Neural progenitor cell (in vitro differentiated cells): ENCODE data around the gene BARX1. TPM values are rescaled to one million over a fixed set of nuclear protein-coding genes. Genes with fewer than 3 reads are reported as not detected.
"Not testable (repeated sequence)": the region's sequence is repeated elsewhere in the genome, so short reads cannot be mapped to it uniquely, and the experiment has no call there.

Experiments used
- DNase-seq: peaks from one replicate; pipeline ENCODE4 v3.0.0-alpha.2; 2016; ENCODE audit warnings: low spot score
- H2AFZ ChIP-seq: fragments of 200-600 bp; sonication (generic); replicated peaks from 2 replicates; pipeline ENCODE4 v1.6.1; 2016; ENCODE audit warnings: antibody characterized with exemption
- H3F3A ChIP-seq: fragments of 200-600 bp; sonication (generic); 2 replicates; pipeline ENCODE4 v1.6.1; 2016; ENCODE audit warnings: antibody characterized with exemption, low read depth
- H3K27ac ChIP-seq: fragments of 200-600 bp; sonication (generic); 2 replicates; pipeline ENCODE4 v1.5.1; 2016; ENCODE audit warnings: mild to moderate bottlenecking
- H3K27me3 ChIP-seq: fragments of 200-600 bp; sonication (generic); 2 replicates; pipeline ENCODE4 v1.6.1; 2016; ENCODE audit warnings: mild to moderate bottlenecking, moderate library complexity
- H3K36me3 ChIP-seq: fragments of 200-600 bp; sonication (generic); 2 replicates; pipeline ENCODE4 v1.5.1; 2016
- H3K4me1 ChIP-seq: fragments of 200-600 bp; sonication (generic); 2 replicates; pipeline ENCODE4 v1.6.1; 2016; ENCODE audit warnings: mixed run types
- H3K4me2 ChIP-seq: fragments of 200-600 bp; sonication (generic); 2 replicates; pipeline ENCODE4 v1.6.1; 2016
- H3K4me3 ChIP-seq: fragments of 200-600 bp; sonication (generic); 2 replicates; pipeline ENCODE4 v1.5.1; 2016
- H3K79me2 ChIP-seq: fragments of 200-600 bp; sonication (generic); 2 replicates; pipeline ENCODE4 v1.6.1; 2016; ENCODE audit warnings: low read depth
- H3K9ac ChIP-seq: fragments of 200-600 bp; sonication (generic); 2 replicates; pipeline ENCODE4 v1.6.1; 2016
- H3K9me3 ChIP-seq: fragments of 200-600 bp; sonication (generic); 2 replicates; pipeline ENCODE4 v1.5.1; 2016; ENCODE audit warnings: low read depth
- H4K20me1 ChIP-seq: fragments of 200-600 bp; sonication (generic); 2 replicates; pipeline ENCODE4 v1.6.1; 2016; ENCODE audit warnings: low read depth
- H3K27ac Mint-ChIP-seq: 3 replicates; pipeline ENCODE4 v1.8.0; 2021; ENCODE audit warnings: mixed read lengths
- H3K27me3 Mint-ChIP-seq: 2 replicates; pipeline ENCODE4 v1.8.0; 2022; ENCODE audit warnings: low read depth, mild to moderate bottlenecking, inconsistent platforms, moderate library complexity, mixed read lengths; ENCODE audit not compliant: insufficient read depth
- H3K36me3 Mint-ChIP-seq: 3 replicates; pipeline ENCODE4 v1.8.0; 2021; ENCODE audit warnings: mixed read lengths
- H3K4me1 Mint-ChIP-seq: 3 replicates; pipeline ENCODE4 v1.8.0; 2021; ENCODE audit warnings: mixed read lengths
- H3K4me3 Mint-ChIP-seq: 3 replicates; pipeline ENCODE4 v1.8.0; 2021; ENCODE audit warnings: mild to moderate bottlenecking, moderate library complexity, mixed read lengths
- H3K9me3 Mint-ChIP-seq: 3 replicates; pipeline ENCODE4 v1.8.0; 2020; ENCODE audit warnings: mixed read lengths
- EZH2 ChIP-seq: fragments of 200-600 bp; sonication (generic); IDR thresholded peaks from 2 replicates; pipeline ENCODE4 v1.6.1; 2017; ENCODE audit warnings: antibody characterized with exemption, mild to moderate bottlenecking, moderate library complexity
- EZH2phosphoT487 ChIP-seq: fragments of 200-600 bp; sonication (generic); IDR thresholded peaks from 2 replicates; pipeline ENCODE4 v1.6.1; 2017; ENCODE audit warnings: antibody characterized with exemption
- total RNA-seq: library from RNA; depleted of rRNA; stranded (reverse); fragments of >200 nt; gene quantifications from 2 replicates; pipeline ENCODE4 v1.2.3, GENCODE V29; 2015; ENCODE audit warnings: low replicate concordance
- TF ChIP-seq, protein P1 (sequence below): fragments of 200-600 bp; sonication (generic); IDR thresholded peaks from 2 replicates; pipeline ENCODE4 v1.5.1; 2017; ENCODE audit warnings: antibody characterized with exemption, mild to moderate bottlenecking

The BARX1 gene
- total RNA-seq, 1 donor from 2014 or later, result 0.17 TPM

DNA sequence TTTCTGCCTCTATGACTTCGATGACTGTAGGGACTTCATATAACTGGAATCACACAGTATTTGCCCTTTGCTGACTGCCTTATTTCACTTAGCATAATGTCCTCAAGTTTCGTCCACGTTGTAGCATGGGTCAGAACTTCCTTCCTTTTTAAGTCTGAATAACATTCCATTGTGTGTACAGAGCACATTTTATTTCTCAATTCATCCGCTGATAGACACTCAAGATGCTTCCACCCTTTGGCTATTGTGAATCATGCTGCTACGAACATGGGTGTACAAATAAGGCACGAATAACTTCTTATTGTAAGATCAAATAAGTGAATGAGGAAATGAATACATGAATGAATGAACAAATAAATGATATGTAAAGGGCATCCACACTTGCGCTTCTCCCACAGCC lies 13.0 kb downstream of the BARX1 start:
- H3K4me1 ChIP-seq, result peaks cover 17% of the 10 kb centered on the region
- Mint-ChIP-seq H3K36me3 (no peaks in the 10 kb centered on the region), H3K9me3 (peaks cover 6% of the 10 kb centered on the region), H3K27ac (no peak overlapping the region), H3K27me3 (peaks cover 68% of the 10 kb centered on the region), H3K4me3 (no peak overlapping the region), H3K4me1 (peaks cover 18% of the 10 kb centered on the region)
- H3K27ac ChIP-seq, result no peak overlapping the region
- no peak overlapping the region for H2AFZ ChIP-seq
- H3K36me3 ChIP-seq, result no peaks in the 10 kb centered on the region
- H3K9me3 ChIP-seq, result no peaks in the 10 kb centered on the region
- DNase-seq, result no peak
- H3F3A ChIP-seq, result peaks cover 3% of the 10 kb centered on the region
- H3K79me2 ChIP-seq, result no peaks in the 10 kb centered on the region
- H4K20me1 ChIP-seq, result peaks cover 35% of the 10 kb centered on the region
- TF ChIP-seq EZH2 (no peak), EZH2phosphoT487 (no peak)
- TF ChIP-seq, protein P1, sequence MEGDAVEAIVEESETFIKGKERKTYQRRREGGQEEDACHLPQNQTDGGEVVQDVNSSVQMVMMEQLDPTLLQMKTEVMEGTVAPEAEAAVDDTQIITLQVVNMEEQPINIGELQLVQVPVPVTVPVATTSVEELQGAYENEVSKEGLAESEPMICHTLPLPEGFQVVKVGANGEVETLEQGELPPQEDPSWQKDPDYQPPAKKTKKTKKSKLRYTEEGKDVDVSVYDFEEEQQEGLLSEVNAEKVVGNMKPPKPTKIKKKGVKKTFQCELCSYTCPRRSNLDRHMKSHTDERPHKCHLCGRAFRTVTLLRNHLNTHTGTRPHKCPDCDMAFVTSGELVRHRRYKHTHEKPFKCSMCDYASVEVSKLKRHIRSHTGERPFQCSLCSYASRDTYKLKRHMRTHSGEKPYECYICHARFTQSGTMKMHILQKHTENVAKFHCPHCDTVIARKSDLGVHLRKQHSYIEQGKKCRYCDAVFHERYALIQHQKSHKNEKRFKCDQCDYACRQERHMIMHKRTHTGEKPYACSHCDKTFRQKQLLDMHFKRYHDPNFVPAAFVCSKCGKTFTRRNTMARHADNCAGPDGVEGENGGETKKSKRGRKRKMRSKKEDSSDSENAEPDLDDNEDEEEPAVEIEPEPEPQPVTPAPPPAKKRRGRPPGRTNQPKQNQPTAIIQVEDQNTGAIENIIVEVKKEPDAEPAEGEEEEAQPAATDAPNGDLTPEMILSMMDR, result no peak
- peaks cover 96% of the 10 kb centered on the region for H3K27me3 ChIP-seq
- H3K4me3 ChIP-seq, result no peak overlapping the region
- H3K9ac ChIP-seq, result no peak overlapping the region
- H3K4me2 ChIP-seq, result peak overlapping the region; percentile 52

DNA sequence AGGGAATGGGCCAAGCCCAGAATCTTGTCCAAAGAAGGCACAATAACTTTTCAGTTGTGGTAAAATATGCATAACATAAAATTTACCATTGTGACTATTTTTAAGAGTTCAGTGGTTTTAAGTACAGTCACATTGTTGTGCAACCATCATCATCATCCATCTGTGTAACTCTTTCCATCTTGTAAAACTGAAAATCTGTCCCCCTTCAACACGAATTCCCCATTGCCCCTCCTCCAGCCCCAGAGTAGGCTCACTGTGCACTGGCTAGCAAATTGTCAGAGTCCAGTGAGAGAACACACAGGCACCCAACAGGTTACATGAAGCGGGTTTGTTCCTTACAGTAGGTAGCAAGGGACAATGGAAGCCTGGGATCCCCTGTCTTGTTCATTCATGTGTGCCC lies 13.7 kb downstream of the BARX1 start:
- Histone ChIP-seq H3K4me2 (no peak overlapping the region), H3K4me1 (peaks cover 17% of the 10 kb centered on the region), H3F3A (peaks cover 3% of the 10 kb centered on the region), H2AFZ (no peak overlapping the region), H3K79me2 (no peaks in the 10 kb centered on the region), H3K9ac (no peak overlapping the region), H3K9me3 (no peaks in the 10 kb centered on the region), H3K27me3 (peaks cover 96% of the 10 kb centered on the region), H3K27ac (no peak overlapping the region), H3K4me3 (no peak overlapping the region), H3K36me3 (no peaks in the 10 kb centered on the region), H4K20me1 (peaks cover 28% of the 10 kb centered on the region)
- H3K27me3 Mint-ChIP-seq, result peaks cover 62% of the 10 kb centered on the region
- peaks cover 6% of the 10 kb centered on the region for H3K9me3 Mint-ChIP-seq
- no peak overlapping the region for H3K4me3 Mint-ChIP-seq
- H3K27ac Mint-ChIP-seq, result no peak overlapping the region
- DNase-seq, result no peak
- no peaks in the 10 kb centered on the region for H3K36me3 Mint-ChIP-seq
- H3K4me1 Mint-ChIP-seq, result peaks cover 18% of the 10 kb centered on the region
- TF ChIP-seq, protein P1, result no peak

DNA sequence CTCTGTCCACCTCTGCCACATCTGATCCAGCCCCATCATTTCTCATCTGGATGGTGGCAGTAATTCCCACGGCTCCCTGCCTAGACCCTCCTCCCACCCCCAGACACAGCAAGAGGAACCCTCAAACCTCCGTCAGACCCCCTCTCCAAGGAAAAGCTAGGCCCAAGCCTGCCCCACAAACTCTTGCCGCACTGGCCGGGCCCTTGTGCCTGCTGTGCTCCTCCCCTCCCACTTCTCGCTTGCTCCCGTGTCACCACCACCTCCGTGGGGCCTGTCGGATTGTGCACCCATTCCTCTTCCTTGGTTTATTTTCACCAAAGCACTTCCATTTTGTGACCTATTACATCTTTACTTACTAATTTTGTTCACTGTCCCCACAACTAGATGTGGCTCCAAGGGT lies 14.2 kb downstream of the BARX1 start:
- H4K20me1 ChIP-seq, result peaks cover 23% of the 10 kb centered on the region
- no peak overlapping the region for H3K27ac ChIP-seq
- peaks cover 3% of the 10 kb centered on the region for H3F3A ChIP-seq
- H3K36me3 ChIP-seq, result no peaks in the 10 kb centered on the region
- H3K36me3 Mint-ChIP-seq, result no peaks in the 10 kb centered on the region
- no peak overlapping the region for H3K27ac Mint-ChIP-seq
- H2AFZ ChIP-seq, result no peak overlapping the region
- H3K9me3 Mint-ChIP-seq, result peaks cover 4% of the 10 kb centered on the region
- peaks cover 95% of the 10 kb centered on the region for H3K27me3 ChIP-seq
- no peak for DNase-seq
- peaks cover 15% of the 10 kb centered on the region for H3K4me1 ChIP-seq
- TF ChIP-seq EZH2phosphoT487 (no peak), EZH2 (no peak)
- TF ChIP-seq, protein P1, result no peak
- no peak overlapping the region for H3K4me2 ChIP-seq
- no peak overlapping the region for H3K4me3 Mint-ChIP-seq
- peaks cover 58% of the 10 kb centered on the region for H3K27me3 Mint-ChIP-seq
- no peak overlapping the region for H3K9ac ChIP-seq
- H3K4me1 Mint-ChIP-seq, result peaks cover 14% of the 10 kb centered on the region
- H3K9me3 ChIP-seq, result no peaks in the 10 kb centered on the region
- no peak overlapping the region for H3K4me3 ChIP-seq
- no peaks in the 10 kb centered on the region for H3K79me2 ChIP-seq

DNA sequence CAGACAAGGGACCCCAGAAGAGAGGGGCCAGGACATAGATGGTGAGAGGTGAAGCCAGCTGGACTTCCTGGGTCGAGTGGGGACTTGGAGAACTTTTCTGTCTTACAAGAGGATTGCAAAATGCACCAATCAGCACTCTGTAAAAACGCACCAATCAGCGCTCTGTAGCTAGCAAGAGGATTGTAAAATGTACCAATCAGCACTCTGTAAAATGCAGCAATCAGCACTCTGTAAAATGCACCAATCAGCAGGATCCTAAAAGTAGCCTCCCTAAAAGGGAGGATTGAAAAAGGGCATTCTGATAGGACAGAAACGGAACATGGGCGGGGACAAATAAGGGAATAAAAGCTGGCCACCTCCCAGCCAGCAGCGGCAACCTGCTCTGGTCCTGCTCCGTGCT lies 15.6 kb downstream of the BARX1 start:
- H3K79me2 ChIP-seq, H3K36me3 ChIP-seq, H3K4me3 Mint-ChIP-seq, H3K27ac Mint-ChIP-seq, H3K9ac ChIP-seq, H2AFZ ChIP-seq, H3K36me3 Mint-ChIP-seq, H3F3A ChIP-seq, H3K4me3 ChIP-seq, DNase-seq, H3K4me1 ChIP-seq, H3K9me3 Mint-ChIP-seq, H3K9me3 ChIP-seq, H3K4me2 ChIP-seq, H3K27ac ChIP-seq, H3K4me1 Mint-ChIP-seq: not testable (repeated sequence)
- peaks cover 10% of the 10 kb centered on the region for H4K20me1 ChIP-seq
- H3K27me3 ChIP-seq, result peaks cover 82% of the 10 kb centered on the region
- peaks cover 46% of the 10 kb centered on the region for H3K27me3 Mint-ChIP-seq
